ENCODE results near the gene PCDHB2.
"Not testable (repeated sequence)": the region's sequence is repeated elsewhere in the genome, so short reads cannot be mapped to it uniquely, and the experiment has no call there.

The PCDHB2 gene

DNA sequence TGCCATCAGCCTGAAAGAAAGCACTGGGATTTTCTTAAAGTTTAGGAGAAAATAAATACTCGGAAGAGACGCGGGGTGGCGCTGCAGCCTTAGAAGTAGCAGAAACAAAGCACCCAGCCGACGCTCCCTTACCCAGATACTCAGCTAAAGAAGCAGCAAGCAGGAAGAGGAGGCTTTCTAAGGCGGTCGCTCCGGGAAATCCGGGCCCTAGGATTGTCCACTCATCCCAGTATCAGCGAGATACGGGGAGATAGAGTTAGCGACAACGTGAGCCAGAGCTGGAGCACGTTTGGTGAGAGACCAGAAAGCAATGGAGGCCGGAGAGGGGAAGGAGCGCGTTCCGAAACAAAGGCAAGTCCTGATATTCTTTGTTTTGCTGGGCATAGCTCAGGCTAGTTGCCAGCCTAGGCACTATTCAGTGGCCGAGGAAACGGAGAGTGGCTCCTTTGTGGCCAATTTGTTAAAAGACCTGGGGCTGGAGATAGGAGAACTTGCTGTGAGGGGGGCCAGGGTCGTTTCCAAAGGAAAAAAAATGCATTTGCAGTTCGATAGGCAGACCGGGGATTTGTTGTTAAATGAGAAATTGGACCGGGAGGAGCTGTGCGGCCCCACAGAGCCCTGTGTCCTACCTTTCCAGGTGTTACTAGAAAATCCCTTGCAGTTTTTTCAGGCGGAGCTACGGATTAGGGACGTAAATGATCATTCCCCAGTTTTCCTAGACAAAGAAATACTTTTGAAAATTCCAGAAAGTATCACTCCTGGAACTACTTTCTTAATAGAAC is at the start of gene PCDHB2:
TSS of gene PCDHB2 (plus strand) at position 135 of the 782 bp plus-strand sequence. CDS start at position 311, 176 bp downstream.
- DNase-seq, result peak; percentile 51

DNA sequence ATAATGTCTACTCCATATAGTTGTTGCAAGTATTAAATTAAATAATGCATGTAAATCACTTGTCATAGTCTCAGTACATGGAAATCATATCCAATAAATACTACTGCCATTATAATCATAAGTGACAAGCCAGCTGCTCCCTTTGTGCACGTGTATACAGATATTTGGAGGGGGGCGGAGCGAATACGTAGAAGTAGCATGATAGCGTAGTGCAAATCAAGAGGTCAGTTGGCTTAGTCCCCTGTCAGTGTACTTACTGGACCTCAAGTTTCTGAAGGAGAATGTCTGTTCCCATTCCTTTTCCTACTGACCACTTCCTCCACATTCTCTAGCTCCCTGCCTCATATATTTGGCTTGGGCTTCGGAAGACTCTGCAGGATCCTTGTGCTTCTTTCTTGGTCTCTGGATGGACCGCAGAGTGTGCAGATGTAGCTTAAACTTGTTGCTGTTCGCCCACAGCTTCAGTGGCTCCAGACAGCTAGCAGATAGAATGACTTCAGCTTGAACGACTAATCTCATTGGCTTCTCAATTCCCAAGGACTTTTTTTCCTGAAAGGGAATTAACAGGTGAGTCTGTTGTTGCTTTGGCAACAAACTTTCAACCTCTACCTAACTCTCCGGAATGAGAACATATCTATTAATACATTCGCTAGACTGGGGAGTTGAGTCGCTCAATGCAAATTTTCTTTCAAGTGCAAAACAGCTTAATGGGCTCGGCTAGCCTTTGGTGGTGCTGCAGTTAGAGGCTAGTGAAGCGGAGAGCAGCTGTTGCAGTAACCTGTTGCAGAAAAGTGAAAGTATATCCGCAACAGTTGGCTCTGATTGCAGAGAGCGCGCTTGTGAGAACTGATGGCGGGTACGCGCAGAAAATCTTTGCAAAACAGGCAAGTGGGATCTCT is 43.5 kb upstream of the PCDHB2 start, which contains the start of gene PCDHB1:
TSS of gene PCDHB1 (plus strand) at position 753 of the 899 bp plus-strand sequence. CDS start at position 850, 97 bp downstream.
- DNase-seq, result no peak

DNA sequence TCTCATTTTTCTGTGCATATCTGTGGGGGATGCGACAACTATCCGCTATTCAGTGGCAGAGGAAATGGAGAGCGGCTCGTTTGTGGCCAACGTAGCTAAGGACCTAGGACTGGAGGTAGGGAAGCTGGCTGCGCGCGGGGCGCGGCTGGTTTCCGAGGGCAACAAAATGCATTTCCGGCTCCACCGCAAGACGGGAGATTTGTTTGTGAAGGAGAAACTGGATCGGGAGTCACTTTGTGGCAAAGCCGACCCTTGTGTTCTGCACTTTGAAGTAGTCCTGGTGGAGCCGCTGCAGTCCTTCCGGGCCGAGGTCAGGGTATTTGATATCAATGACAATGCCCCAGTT is 42.9 kb upstream of the PCDHB2 start:
- DNase-seq, result no peak

DNA sequence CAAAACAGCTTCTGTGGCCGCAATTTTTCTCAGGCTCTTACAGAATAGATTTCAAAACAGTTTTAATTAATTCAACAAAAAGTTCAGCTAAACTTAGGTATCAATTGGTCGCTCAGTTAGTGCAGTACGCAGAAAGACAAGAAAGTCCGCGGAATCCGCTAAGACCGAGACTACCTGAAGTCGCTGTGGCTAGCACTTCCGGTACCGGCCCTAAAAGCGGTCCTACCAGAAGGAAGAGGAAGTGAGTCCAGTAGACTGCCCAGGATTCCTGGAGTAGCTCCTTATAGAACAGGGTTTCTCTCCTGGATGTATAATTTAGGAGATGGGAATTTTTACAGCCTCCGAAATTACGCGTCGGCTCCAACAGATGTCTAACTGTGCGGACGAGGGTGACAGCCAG is 16.6 kb upstream of the PCDHB2 start:
- DNase-seq, result no peak

DNA sequence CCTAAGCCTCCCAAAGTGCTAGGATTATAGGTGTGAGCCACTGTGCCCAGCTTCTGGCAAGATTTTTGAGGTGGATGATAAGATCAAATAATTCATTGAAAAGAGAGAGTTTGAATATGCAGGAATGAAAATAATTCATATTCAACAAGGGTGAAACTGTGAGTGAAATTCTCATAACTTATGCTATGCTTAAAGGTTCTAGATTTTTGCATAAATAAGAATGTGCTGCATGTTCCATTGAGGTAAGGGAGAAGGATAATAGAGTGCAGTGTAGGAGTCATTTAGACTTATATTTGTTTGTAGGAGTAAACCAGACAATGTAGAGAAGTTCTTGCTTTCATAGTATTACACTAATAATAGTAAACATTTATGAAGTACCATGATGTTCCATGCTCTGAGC is 12.2 kb upstream of the PCDHB2 start:
- DNase-seq, result no peak

DNA sequence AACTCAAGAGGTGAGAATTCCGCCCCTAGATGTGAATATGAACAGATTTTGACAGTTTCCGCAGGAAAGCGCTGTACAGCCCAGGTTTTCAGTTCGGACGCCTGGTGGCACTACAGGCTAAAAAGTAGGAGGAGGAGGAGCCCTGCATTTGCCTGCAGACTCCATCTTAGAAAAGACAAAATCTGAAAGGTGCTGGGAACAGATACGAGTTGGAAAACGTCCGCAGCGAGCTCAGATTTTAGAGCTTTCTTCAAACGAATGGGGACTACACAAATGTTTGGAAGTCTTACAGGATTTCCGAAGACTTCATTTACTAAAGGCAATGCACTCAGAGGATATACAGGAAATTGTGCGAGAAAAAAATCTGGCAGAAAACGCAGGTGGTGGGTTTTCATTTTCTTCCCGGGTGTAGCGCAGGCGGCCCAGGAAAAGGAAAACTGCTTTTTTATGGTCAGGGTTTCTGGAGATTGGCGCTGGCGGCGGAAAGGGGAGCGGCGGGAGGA is 9.9 kb upstream of the PCDHB2 start:
- DNase-seq, result peak; percentile 69

DNA sequence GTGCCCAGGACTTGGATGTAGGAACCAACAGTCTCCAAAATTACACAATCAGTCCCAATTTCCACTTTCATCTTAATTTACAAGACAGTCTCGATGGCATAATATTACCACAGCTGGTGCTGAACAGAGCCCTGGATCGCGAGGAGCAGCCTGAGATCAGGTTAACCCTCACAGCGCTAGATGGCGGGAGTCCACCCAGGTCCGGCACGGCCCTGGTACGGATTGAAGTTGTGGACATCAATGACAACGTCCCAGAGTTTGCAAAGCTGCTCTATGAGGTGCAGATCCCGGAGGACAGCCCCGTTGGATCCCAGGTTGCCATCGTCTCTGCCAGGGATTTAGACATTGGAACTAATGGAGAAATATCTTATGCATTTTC is 837 bp downstream of the PCDHB2 start:
- DNase-seq, result no peak

DNA sequence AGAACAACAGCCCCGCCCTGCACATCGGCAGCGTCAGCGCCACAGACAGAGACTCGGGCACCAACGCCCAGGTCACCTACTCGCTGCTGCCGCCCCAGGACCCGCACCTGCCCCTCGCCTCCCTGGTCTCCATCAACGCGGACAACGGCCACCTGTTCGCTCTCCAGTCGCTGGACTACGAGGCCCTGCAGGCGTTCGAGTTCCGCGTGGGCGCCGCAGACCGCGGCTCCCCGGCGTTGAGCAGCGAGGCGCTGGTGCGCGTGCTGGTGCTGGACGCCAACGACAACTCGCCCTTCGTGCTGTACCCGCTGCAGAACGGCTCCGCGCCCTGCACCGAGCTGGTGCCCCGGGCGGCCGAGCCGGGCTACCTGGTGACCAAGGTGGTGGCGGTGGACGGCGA is 1.8 kb downstream of the PCDHB2 start:
- DNase-seq, result not testable (repeated sequence)

DNA sequence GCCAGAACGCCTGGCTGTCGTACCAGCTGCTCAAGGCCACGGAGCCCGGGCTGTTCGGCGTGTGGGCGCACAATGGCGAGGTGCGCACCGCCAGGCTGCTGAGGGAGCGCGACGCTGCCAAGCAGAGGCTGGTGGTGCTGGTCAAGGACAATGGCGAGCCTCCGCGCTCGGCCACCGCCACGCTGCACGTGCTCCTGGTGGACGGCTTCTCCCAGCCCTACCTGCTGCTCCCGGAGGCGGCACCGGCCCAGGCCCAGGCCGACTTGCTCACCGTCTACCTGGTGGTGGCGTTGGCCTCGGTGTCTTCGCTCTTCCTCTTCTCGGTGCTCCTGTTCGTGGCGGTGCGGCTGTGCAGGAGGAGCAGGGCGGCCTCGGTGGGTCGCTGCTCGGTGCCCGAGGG is 2.2 kb downstream of the PCDHB2 start:
- not testable (repeated sequence) for DNase-seq

DNA sequence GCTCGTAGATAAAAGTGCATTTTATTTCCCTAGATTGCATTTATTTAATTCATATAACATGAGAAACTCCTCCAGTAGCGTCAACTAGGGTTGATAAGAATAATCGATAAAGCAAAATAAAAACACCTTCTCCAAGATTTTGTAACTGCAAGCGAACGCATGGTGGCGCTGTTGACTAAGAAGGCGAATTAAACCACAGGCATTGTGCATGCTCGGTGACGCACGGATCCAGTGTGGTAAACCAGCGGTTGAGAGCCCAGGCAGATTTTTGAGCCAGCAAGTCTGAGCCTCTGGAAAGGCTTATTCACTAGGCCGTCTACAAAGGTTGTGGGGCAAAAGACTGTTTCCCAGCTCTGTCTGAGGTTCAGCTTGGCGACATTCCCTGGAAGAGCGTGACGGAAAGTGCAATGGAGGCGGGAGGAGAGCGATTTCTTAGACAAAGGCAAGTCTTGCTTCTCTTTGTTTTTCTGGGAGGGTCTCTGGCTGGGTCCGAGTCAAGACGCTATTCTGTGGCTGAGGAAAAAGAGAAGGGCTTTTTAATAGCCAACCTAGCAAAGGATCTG is 5.9 kb downstream of the PCDHB2 start, which contains the start of gene PCDHB3:
TSS of gene PCDHB3 (plus strand) at position 231 of the 563 bp plus-strand sequence. CDS start at position 408, 177 bp downstream.
- peak; percentile 61 for DNase-seq

DNA sequence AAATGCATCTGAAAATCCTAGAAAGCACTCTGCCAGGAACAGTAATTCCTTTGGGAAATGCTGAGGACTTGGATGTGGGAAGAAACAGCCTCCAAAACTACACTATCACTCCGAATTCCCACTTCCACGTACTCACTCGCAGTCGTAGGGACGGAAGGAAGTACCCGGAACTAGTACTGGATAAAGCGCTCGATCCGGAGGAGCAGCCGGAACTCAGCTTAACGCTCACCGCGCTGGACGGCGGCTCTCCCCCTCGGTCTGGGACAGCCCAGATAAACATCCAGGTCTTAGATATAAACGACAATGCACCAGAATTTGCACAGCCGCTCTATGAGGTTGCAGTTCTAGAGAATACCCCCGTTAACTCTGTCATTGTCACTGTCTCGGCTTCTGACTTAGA is 6.6 kb downstream of the PCDHB2 start:
- DNase-seq, result no peak

DNA sequence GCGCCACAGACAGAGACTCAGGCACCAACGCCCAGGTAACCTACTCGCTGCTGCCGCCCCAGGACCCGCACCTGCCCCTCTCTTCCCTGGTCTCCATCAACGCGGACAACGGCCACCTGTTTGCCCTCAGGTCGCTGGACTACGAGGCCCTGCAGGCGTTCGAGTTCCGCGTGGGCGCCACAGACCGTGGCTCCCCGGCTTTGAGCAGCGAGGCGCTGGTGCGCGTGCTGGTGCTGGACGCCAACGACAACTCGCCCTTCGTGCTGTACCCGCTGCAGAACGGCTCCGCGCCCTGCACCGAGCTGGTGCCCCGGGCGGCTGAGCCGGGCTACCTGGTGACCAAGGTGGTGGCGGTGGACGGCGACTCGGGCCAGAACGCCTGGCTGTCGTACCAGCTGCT is 7.7 kb downstream of the PCDHB2 start:
- DNase-seq, result not testable (repeated sequence)

DNA sequence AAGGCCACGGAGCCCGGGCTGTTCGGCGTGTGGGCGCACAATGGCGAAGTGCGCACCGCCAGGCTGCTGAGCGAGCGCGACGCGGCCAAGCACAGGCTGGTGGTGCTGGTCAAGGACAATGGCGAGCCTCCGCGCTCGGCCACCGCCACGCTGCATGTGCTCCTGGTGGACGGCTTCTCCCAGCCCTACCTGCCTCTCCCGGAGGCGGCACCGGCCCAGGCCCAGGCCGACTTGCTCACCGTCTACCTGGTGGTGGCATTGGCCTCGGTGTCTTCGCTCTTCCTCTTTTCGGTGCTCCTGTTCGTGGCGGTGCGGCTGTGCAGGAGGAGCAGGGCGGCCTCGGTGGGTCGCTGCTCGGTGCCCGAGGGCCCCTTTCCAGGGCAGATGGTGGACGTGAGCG is 8.1 kb downstream of the PCDHB2 start:
- DNase-seq, result not testable (repeated sequence)

DNA sequence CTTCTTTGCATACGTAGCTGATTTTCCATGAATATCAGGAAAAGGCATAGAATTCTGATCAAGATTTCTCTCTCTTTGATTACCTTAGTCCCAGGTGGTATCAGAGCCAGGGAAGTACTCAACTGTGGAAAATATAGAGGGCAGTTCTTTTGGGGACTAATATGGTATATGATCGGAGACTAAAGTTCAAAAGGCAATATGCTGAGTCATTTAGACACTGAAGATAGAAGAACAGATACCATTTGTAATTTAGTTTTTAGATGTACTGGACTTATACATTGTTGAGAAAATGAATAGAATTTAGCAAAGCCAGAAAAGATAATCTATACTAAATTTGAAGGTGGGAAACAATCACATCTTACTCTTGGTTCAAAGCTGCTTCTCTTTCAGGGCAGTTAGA is 10.9 kb downstream of the PCDHB2 start:
- DNase-seq, result no peak

DNA sequence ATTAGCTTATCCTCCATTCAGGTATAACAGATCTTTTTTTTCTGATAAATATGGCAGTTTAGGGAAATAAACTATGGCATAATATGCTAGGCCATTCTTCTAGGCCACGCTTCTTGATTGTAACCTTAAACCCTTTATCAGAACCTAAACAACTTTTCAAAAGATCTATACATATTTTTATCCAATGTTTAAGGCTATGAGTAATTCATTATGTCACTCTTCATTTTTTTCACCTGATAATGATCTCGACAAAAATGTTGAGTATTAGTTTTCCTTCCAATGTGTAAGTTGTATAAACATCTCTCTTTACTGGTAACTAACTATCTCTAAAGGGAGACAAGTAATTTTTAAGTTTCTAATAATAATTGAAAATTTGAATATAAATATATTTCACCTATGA is 24.8 kb downstream of the PCDHB2 start:
- DNase-seq, result no peak

DNA sequence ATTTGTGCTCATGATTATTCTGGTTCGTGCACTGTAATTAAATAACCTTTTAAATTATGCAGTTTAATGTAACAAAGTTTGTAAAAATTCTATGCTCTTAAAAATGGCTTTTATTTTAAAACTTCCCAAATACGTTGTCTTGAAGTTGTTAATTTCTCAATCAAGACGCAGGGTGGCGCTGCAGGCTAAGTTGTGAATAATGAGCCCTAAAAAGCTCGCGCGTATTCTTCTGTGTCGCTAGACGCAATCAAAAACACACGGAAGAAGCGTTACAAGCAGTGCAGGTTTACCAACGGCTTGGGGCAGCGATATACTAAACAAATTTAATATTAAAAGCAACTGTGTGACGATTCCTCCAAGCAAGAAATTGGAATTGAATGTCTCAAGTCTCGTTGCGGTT is 27.1 kb downstream of the PCDHB2 start, which contains the start of gene PCDHB4:
TSS of gene PCDHB4 (plus strand) at position 256 of the 400 bp plus-strand sequence. CDS start 181 bp downstream, outside the sequence.
- no peak for DNase-seq

DNA sequence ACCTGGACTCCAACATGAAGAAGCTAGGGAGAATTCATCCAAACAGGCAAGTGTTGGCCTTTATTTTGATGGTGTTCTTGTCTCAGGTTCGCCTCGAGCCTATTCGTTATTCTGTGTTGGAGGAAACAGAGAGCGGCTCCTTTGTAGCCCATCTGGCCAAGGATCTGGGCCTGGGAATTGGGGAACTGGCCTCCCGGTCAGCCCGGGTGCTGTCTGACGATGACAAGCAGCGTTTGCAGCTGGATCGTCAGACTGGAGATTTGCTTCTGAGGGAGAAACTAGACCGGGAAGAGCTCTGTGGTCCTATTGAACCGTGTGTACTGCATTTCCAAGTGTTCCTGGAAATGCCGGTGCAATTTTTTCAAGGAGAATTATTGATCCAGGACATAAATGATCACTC is 27.6 kb downstream of the PCDHB2 start:
- DNase-seq, result no peak

DNA sequence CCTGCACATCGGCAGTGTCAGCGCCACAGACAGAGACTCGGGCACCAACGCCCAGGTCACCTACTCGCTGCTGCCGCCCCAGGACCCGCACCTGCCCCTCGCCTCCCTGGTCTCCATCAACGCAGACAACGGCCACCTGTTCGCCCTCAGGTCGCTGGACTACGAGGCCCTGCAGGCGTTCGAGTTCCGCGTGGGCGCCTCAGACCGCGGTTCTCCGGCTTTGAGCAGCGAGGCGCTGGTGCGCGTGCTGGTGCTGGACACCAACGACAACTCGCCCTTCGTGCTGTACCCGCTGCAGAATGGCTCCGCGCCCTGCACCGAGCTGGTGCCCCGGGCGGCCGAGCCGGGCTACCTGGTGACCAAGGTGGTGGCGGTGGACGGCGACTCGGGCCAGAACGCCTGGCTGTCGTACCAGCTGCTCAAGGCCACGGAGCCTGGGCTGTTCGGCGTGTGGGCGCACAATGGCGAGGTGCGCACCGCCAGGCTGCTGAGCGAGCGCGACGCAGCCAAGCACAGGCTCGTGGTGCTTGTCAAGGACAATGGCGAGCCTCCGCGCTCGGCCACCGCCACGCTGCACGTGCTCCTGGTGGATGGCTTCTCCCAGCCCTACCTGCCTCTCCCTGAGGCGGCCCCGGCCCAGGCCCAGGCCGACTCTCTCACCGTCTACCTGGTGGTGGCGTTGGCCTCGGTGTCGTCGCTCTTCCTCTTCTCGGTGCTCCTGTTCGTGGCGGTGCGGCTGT is 29.2 kb downstream of the PCDHB2 start:
- DNase-seq, result not testable (repeated sequence)

DNA sequence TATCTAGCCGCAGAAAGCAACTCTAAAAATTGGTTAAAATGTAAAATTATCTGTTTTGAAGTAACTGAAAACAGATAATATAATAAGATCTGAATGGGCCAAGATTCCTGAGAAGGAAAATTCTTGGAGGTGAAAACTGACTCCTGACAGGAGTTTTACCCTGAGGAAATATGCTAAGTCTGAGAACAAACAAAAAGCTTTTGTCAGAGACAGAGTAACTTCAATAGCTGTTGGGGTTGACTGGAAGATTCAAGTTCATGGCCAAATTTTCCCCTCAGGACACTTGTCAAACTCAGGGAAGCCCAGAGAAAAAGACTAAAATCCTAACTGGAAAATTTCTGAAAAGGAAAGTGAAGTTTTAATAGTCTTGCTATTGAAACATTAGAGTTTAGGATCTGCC is 32.9 kb downstream of the PCDHB2 start:
- no peak for DNase-seq

DNA sequence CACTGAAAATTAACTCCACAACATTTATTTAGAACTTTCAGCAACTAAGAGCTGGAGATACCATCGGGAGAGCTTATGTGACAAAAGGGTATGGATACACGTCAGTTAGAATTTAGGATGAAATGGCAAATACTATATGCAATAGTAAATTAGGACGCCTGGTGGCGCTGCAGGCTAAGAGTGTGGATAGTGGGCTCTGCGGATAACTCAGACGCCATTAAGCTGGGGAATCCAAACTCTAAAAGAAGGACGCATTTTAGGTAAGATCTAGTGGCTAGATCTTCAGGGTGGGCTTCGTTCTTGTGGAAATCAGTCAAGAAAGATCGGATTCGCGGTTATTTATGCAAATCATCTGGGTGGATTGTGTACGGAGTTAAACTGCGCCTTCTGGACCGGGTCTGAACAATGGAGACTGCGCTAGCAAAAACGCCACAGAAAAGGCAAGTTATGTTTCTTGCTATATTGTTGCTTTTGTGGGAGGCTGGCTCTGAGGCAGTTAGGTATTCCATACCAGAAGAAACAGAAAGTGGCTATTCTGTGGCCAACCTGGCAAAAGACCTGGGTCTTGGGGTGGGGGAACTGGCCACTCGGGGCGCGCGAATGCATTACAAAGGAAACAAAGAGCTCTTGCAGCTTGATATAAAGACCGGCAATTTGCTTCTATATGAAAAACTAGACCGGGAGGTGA is 40.8 kb downstream of the PCDHB2 start, which contains the start of gene PCDHB5:
TSS of gene PCDHB5 (plus strand) at position 177 of the 688 bp plus-strand sequence. CDS start at position 406, 229 bp downstream.
- peak; percentile 36 for DNase-seq

DNA sequence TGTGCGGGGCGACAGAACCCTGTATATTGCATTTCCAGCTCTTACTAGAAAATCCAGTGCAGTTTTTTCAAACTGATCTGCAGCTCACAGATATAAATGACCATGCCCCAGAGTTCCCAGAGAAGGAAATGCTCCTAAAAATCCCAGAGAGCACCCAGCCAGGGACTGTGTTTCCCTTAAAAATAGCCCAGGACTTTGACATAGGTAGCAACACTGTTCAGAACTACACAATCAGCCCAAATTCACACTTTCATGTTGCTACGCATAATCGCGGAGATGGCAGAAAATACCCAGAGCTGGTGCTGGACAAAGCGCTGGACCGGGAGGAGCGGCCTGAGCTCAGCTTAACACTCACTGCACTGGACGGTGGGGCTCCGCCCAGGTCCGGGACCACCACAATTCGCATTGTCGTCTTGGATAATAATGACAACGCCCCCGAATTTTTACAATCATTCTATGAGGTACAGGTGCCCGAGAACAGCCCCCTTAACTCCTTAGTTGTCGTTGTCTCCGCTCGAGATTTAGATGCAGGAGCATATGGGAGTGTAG is 41.4 kb downstream of the PCDHB2 start:
- DNase-seq, result no peak

Measured in EL (cell line).